RWPE1 (cell line): ENCODE measurements around the gene NBEA.
A peak's percentile ranks its signal among the peaks of the same experiment; 100 is the strongest.

ENCODE experiments used
- CTCF ChIA-PET: fragments of 350-600 bp; sonication (Branson Sonifier 250); formaldehyde crosslinking; extraction: SDS; loops from one replicate; lab custom pipeline; 2021; lab: Yijun Ruan, JAX
- POLR2A ChIA-PET: fragments of 400-600 bp; formaldehyde crosslinking; extraction: SDS; loops from one replicate; lab custom pipeline; 2020; ENCODE audit warnings: antibody characterized with exemption; ENCODE audit not compliant: low non-redundant PET; lab: Yijun Ruan, JAX
- DNase-seq: peaks from one replicate; pipeline ENCODE4 v3.0.0; 2012; ENCODE audit warnings: low spot score
- H3K27ac ChIP-seq: fragments of 450-650 bp; 2 replicates; pipeline ENCODE4 v1.5.1; 2017
- CTCF ChIP-seq: fragments of 450-650 bp; conservative IDR thresholded peaks from 2 replicates; pipeline ENCODE4 v1.5.1; 2017; ENCODE audit warnings: low read depth, mild to moderate bottlenecking

The NBEA gene

DNA sequence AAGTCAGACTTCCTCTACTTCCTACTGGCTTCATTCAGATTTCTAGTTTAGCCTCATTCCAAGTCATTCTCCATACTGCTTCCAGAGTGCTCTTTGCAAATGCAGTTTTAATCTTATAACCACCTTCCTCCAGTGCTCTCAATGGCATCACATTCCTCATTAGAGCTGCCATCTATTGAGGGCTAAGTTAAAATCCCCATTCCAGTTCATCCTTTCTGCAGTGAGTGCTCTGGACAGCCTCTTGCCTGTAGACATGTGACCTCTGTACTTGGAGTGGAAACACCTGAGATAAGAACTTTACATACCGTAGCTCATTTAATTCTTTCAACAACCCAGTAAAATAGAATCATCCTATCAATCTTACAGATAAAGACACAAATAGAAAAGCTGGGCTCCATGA, 592.3 kb downstream of the NBEA start:
- H3K27ac ChIP-seq = no peak overlapping the region
- CTCF ChIA-PET = interaction anchor here (0.7 to 1.2 kb wide), 2 partner anchors 32 to 721 kb away, joined by 3 read pairs; no protein-coding TSS in a partner anchor
- POLR2A ChIA-PET = no interaction called here
- TF ChIP-seq CTCF = no peak
- DNase-seq = no peak

DNA sequence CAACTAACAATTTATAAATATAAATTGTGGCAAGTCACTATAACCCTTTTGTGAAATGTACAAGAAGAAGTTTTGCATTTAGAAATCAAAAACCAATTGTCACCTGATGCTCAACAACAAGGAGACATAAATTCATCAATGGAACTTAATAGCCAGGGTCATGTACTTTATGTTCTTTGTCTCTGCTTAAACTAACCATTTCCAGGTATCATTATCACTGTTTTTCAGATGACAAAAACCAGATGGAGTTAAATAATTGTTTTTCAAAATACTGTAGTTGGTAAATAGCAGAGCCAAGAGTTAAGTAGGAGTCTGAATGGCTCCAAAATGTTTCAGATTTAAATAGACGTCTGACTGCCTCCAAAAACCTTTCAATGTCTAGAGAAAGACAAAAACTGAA, 606.7 kb downstream of the NBEA start:
- TF ChIP-seq CTCF = no peak
- no peak for DNase-seq
- POLR2A ChIA-PET = no interaction called here
- CTCF ChIA-PET = no interaction called here
- H3K27ac ChIP-seq = no peak overlapping the region

- DNase-seq = peak; percentile 34
- ChIA-PET CTCF (interaction anchor here (0.5 to 0.6 kb wide), 4 partner anchors 18 to 1653 kb away, joined by 3 to 4 read pairs (median 4); no protein-coding TSS in a partner anchor), POLR2A (no interaction called here)
- no peak overlapping the region for H3K27ac ChIP-seq
- no peak for TF ChIP-seq CTCF
These were observed 607.4 kb downstream of the NBEA start for GRCh38 chr13:35549481-35549880.

DNA sequence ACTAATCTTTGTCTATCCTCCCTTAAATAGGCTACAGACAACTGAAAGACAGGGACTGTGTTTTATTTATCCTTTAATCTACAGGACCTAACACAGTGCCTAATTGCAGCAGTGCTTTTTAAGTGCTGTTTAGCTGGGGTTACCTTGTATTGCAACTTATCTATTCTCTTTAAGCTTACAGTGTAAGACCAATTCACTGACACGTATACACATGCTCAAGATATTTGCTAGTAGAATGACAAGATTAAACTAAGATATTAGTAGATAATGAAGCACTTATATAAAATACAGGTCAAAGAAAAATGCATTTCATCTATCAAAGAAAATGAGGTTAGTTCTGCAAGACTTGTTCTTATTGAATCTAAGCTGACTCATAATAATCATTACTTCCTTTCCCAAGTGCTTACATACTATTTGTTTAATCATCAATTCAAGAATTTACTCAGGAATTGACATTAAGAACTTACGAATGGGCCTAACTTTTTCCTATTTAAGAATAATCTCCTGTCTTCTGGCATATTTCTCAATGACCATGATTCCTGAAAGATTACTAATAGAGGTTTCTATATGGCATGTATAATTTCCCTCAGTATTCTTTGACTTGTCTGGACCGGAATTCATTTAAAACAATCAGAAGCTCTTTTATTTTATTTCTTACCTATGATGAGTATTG, 610.2 kb downstream of the NBEA start:
- no peak overlapping the region for H3K27ac ChIP-seq
- CTCF ChIA-PET = interaction anchor here (0.5 to 1.1 kb wide), 2 partner anchors 12 to 27 kb away, joined by 3 to 4 read pairs; no protein-coding TSS in a partner anchor
- peak; percentile 35 for DNase-seq
- POLR2A ChIA-PET = no interaction called here
- TF ChIP-seq CTCF = no peak

GRCh38 chr13:35554972-35555623, 613.0 kb downstream of the NBEA start:
- no peak for TF ChIP-seq CTCF
- ChIA-PET CTCF (interaction anchor here (0.7 to 1.2 kb wide), 2 partner anchors 10 to 67 kb away, joined by 3 to 4 read pairs; no protein-coding TSS in a partner anchor), POLR2A (no interaction called here)
- H3K27ac ChIP-seq = no peak overlapping the region
- no peak for DNase-seq

GRCh38 chr13:35557475-35557874, 615.4 kb downstream of the NBEA start:
- ChIA-PET CTCF (no interaction called here), POLR2A (no interaction called here)
- no peak for TF ChIP-seq CTCF
- no peak overlapping the region for H3K27ac ChIP-seq
- DNase-seq = no peak
